PC-9 (cell line): ENCODE data around the gene EXO1.

Experiments
- EZH2 ChIP-seq: fragments of 200-600 bp; sonication (generic); IDR thresholded peaks from 2 replicates; pipeline ENCODE4 v1.8.0; 2017; ENCODE audit warnings: antibody characterized with exemption, low read depth
- TF ChIP-seq, protein P1 (sequence below): fragments of 200-600 bp; sonication (generic); conservative IDR thresholded peaks from 2 replicates; pipeline ENCODE4 v1.6.1; 2017; ENCODE audit warnings: mixed run types, antibody characterized with exemption, mild to moderate bottlenecking, moderate library complexity

- TF ChIP-seq, protein P1, sequence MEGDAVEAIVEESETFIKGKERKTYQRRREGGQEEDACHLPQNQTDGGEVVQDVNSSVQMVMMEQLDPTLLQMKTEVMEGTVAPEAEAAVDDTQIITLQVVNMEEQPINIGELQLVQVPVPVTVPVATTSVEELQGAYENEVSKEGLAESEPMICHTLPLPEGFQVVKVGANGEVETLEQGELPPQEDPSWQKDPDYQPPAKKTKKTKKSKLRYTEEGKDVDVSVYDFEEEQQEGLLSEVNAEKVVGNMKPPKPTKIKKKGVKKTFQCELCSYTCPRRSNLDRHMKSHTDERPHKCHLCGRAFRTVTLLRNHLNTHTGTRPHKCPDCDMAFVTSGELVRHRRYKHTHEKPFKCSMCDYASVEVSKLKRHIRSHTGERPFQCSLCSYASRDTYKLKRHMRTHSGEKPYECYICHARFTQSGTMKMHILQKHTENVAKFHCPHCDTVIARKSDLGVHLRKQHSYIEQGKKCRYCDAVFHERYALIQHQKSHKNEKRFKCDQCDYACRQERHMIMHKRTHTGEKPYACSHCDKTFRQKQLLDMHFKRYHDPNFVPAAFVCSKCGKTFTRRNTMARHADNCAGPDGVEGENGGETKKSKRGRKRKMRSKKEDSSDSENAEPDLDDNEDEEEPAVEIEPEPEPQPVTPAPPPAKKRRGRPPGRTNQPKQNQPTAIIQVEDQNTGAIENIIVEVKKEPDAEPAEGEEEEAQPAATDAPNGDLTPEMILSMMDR, result no peak
- TF ChIP-seq EZH2, result no peak
These were observed 5.4 kb upstream of the EXO1 start for GRCh38 chr1:241842565-241842964.
